GF-D8 (cell line): ENCODE data around the gene RTN4RL1.
A peak's percentile ranks its signal among the peaks of the same experiment; 100 is the strongest.

ENCODE experiments used
- DNase-seq: peaks from one replicate; lab custom pipeline; 2025; lab: John Stamatoyannopoulos, UW

Gene RTN4RL1

DNA sequence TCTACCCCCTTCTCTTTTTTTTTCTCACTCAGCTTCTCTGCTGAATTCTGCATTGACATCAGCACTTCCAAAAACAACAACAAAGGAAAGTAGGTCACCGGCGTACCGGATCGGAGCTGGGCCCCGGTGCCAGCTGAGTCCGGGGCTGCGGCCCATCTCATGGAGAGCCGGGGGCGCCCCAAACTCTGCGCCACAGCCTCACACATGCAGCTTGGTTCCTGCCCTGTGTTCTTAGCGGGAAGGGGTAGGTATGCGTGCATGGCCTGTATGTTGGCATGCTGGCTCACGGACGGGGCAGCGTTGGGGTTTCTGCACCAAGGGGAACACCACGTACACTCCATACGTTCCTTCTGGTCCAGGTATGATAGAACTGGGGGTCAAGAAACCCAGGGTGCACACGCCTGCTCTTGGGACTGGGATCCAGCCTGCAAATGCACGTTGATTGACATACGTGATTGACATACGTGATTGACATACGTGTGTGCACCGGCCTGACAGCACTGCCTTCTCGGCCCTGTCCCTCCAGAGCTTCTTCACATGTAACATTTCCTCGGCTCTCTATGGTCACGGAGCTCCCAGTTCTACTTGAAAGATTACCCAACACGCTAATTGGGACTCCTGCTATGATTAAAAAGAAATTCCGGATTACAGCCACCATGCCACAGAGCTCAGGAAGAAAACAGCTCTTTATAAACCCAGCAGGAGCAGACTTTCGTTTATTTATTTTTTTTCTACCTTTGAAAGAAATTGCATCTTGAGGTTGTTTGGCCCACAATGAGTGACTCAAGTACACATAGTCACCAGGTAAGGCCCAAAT lies 106.6 kb downstream of the RTN4RL1 start:
- DNase-seq = no peak

DNA sequence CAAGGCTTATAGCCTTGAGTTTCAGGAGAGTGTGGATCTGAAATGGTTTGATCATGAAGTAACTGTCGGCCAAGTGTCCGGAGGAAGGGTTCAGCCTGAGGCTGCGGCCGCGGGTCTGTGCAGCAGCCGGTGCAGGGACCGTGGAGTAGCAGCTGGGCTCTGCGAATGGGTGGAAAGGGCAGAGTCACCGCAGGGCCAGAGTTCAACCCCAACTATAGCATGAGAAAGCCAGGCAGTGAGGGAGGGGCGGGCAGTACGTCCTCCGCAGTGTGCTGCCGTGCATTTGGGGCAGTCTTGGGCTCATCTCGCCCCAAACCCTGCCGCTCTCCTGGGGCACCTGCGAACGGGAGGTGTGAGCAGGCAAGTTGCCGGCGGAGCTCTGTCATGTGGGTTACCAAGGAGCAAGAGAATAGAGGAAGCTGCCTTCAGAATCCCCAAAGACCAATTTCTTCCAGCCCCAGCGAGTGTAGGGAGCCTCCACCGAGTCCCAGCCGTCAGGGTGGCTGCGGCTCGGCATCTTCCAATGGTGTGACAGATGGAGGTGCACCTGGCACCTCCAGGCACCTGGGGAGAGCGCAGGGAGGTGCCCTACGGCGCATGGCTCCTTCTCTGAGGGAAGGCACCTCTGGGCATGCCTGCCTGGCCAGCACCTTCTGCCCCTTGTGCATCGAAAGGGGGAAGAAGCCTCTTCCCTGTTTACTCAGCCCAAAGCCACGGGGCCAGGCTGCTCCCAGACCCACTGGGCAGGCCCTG lies 108.0 kb downstream of the RTN4RL1 start:
- no peak for DNase-seq

DNA sequence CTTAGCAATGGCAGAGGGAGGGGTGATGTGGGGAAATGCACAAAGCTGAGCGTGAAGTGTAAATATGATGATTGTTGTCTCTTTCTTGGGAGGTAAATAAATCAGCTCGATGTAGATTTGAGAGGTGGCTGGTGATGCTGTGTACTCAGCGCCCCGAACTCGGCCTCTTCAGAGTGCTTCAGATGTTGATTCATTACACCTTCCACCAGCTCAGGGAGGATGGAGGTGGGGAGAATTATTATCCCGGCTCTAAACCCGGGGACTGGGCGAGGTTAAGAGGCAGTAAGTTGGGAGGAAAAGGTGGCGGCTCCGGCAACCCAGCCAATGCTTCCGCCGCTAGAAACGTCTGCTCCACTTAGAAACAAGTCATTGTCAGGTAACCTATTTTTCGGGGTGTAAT lies 108.8 kb downstream of the RTN4RL1 start:
- DNase-seq = no peak

DNA sequence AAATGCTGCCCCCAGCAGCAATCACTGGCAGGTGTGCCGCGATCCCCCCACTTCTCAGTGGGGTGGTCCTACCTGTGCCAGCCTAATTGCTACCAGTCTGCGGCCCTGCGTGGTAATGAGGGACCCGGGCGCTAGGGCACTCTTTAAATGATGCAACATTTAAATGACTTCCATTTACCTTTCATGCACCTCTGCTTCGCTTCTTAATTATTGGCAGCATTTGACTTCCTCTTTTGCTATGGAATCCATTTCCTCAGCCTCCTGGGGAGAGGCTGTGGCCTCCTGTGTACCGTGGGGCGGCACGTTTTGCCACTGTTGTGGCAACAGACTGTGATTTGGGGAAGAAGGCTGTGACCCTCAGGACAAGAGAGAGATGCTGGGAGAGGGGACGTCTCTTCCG lies 109.2 kb downstream of the RTN4RL1 start:
- no peak for DNase-seq

DNA sequence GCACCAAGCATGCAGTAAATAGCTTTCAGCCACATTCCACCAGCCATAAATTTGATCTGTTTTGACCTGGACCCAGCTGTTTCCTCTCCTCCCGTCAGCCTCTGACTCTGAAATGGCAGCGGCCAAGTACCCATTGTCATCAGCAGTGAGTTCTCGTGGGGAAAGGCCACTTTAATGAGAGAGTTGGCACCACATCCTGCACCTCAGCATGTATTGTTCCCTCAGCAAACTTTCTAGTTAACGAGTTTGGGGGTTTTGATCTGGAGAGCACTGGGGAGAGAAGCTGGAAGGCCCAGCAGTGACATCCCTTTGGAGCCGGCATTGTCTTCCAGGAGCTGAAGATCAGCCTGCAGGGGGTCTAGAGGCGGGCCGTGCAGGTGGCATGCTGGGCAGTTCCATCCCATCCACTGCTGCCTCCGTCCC lies 110.5 kb downstream of the RTN4RL1 start:
- no peak for DNase-seq

DNA sequence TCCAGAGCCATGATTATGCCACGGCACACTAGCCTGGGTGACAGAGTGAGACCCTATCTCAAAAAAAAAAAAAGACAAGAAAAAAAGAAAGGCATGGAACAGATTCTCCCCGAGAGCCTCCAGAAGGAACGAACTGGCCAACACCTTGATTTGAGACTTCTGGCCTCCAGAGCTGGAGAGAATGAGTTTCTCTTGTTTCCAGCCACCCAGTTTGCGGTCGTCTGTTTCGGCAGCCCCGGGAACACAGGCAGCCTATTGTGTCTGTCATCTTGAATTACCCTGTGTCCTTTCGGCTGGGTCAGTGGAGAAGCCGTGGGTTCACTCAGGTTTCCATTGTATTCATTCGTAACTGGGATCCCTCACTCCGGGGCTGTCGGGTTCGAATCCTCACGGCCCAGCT lies 111.4 kb downstream of the RTN4RL1 start:
- DNase-seq = no peak

DNA sequence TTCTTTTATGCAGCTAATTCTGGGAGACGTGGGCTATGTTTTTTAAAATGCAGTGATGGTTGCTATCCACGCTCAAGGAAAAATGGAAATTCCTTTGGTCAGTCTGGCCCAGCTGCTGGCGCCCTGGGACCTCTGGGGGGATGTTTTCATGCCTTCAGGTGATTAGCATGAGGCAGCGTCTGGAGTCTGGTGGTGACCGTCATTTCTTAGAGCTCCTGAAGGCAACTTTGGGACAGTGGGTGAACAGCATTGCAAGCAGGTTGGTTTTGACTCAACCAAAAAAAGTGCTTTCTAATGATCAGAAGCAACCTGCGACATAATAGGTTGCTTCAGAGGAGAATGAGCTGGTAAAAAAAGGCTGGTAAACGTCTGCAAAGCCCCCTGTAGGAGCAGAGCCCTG lies 113.0 kb downstream of the RTN4RL1 start:
- no peak for DNase-seq

DNA sequence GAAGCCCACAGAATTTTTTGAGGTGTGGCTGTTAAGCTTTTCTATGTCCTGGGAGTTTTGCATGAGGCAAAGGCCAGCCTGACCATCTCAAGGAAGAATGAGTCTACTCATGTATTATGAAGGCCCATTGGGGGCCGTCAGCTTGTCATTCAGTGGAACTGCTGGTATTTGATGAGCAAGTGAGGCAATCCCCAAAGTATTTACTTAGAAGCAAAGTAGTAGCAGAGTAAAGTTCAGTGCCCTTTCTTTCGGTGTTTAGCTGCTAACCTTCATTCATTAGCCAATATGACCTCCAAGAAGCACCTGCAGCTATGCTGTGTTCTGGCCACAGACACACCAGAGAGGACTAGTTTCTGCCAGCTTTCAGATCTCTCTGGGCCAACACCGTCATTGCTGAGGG lies 115.1 kb downstream of the RTN4RL1 start:
- no peak for DNase-seq

DNA sequence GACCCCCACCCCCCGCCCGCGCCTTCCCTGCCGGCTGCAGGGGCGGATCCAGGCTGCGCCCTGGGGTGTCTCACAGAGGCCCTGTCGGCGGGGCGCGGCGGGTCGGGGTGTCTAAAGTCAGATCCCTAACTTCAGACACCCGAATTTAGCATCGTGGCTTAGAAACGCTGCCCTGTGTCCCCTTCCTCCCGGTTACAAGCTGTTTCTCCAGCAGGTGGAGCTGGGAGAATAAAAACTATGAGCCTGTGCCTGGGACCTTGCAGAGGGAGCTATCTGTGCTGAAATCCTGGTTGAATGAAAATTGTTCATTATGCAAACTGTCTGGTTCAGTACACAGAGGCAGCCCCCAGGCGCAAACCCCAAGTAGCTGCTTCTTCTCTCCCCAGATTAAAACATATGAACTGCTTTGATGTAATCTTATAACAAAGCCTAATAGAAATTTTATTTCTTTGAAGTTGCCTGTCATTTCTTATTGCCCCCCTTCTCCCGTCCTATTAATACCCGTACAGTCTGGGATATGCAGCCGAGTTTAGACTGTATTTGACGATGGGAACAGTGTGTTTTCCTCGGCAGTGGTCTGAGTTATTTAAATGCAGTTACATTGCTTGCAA lies 116.3 kb downstream of the RTN4RL1 start:
- DNase-seq = peak; percentile 2

DNA sequence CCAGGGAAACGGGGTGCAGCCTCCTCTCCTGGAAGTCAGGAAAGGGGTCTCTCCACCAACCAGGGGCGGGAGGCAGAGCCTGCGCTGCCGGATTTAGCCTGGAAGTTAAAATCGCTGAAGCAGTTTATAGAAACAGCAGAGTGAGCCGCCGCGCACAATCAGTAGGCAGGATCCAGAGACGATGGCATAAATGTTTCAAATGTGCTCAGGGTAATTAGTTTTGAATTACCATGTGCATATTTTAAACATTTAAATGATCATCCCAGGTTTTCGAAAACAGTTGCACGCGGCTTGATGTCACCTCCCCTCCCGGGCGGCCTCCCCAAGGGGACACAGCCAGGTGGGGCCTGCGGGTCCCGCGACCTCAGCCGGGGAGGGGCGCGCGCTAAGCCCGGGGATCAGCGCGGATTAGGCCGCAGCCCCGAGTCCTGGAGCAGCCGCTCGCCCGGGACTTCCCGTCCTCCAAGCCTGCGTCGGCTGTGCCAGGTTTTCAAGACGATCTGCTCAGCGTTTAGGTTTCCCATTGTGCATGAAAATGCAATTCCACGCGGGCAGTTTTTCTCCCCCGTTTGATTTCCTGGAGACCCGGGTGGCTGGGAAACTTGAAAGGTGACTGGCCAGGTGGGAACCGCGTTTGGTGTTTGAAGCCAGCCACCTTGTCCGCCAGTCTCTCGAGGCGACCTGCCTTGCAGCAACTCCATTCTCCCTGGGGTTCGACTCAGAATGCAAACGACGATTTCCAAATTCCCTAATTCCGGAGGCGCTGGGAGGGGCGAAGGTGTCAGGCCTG lies 117.0 kb downstream of the RTN4RL1 start:
- DNase-seq = no peak

DNA sequence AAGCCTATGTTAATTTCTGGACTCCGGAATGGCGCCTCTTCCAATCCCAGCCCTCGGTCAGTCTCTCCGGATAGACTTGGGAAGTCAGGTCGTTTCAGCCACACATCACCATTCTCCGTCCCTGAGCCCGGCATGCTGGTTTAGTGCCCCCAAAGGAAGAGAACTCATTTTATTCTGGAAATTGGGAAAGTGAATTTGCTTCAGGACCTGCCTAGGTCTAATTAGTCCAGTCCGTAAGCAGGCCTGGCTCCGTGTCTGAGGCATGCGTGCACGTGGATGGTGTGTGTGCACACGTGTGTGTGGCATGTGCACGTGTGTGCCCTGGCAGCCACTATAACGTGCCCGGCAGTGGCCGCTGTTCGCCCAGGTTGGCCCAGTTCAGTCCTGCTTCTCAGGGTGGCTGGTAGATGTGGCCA lies 117.9 kb downstream of the RTN4RL1 start:
- no peak for DNase-seq

DNA sequence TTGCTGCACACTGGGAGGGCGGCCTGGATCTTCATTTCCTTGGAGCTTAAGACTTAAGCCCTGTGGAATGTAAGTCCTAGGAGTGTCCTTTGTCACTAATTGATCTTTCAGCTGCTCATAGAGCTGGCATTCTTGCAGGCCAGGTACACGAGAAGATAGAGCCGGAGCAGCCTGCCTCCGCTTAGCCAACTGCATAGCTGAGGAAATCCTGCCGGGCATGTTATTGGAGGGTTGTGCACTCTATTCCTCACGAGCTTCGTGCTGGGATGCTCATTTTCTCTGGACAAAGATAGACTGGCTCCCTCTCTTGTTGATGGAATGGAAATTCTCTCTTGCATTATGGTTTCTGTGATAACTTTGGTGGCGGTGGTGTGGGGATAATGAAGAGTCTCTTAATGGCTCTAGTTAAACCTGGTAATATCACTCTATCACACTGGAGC lies 118.5 kb downstream of the RTN4RL1 start:
- no peak for DNase-seq

DNA sequence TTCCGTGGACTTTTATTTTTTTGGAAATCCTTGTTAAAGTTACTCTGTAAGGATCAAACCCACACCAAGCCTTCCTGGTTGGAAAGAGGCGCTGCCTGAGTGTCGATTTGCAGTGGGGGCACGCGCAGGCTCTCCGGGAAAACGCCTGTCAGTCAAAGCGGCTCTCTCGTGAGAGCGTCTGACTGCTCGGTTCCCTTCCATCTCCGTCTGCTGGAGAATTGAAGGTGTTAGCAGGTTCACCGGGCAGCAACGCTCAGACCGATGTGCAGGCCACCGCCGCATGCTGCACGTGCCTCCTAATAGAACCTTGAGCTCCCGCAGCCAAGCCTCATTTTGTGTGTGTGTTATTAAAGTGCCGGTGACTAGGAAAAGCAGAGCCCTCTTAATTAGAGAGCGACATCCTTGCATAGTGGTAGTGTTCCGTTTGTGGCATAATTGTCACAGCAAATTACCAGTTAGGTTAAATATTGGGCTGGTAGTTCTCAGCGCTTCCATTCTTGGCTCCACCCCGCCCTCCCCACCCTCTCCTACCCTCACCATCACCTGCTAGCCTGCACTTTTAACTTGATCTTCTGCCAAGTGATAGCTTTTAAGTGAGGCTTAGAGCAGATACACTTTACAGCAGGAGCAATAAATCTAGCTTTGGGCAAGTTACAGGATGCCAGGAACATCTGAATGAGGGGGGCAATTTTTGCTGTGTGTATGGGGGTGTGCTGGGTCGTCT lies 119.8 kb downstream of the RTN4RL1 start:
- DNase-seq = no peak

DNA sequence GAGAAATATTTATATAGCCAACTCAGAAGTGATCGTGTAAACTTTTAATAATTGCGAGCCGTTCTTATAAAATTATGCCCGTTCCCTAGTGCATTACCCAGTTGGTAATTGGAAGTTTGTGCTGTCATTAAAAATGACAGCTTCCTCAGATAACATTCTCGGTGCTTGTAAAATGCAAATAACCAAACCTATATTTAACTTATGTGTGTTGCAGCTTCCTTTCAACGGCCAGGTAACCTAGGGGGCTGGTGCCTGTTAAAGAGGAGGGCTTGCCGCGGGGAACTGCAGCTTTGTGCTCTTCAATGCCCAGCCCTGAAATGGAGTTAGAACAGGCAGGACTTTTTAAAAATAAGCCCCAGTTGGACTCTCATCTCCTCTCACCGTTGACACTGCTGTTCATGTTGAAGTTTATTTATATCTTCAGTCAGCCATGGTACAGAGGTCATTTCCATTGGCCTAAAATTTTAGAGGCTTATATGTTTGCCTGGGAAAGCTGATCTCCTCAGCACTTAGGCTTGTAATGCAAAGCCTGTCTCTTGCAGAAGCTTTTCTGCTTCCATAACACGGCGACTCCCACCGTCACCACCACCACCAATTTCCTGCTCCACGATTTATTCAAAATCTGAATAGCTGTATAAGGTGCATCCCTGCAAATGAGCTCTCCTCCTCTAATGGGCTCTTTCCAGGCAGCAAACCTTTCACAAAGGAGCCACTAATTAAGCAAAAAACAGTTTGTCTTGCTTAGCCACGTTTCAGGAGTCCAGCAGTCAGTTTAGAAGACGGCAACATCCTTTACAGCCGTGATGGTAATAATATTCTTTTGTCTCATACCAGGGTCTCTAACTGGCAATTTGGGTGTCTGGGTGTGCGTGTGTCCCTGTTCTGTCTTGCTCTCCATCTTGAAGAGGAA lies 120.6 kb downstream of the RTN4RL1 start:
- DNase-seq = no peak

DNA sequence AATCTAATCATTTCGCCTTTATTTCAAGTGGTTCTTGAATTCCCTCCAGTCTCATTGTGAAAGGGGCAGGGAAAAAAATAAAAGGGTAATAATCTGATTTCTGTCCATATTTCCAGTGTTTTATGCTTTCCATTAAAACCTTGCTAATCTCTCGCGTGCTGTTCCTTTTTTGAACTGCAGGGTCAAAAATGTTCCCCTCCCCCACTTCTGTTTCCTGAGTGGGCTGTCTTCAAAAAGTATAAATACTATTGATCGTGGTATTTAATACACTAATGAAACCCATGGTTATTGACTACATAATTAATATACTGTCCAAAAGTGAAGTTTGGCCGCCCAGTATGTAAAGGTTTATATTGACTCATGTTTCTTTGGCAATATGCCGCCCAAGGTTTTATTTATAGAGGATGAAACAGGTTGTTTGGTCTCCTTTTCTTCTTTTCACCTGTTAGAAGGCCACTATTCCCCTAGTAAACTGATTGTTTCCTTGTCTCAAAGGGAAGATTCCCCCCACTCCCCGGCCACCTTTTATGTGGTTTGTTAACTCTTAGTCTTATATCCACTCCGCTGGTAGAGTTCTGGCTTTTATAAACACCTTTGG lies 125.6 kb downstream of the RTN4RL1 start:
- DNase-seq = no peak

DNA sequence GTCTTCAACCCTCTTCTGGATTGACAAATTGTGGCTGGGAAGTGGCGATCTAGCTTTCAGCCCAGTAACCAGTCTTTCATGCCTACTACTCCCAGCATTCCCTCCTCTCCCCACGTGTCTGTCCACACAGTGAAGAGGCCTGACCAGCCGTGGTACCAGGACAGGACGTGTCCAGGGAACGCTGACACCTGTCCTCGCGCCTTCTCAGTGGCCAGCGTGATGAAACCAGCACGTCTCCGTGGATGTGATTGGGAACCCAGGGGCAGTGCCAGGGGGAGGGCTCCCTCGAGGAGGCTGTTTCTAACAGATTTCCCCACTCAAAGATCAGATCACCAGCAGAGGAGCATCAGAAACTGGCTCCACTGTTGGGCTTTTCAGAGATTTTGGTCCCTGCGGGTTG lies 126.3 kb downstream of the RTN4RL1 start:
- no peak for DNase-seq

DNA sequence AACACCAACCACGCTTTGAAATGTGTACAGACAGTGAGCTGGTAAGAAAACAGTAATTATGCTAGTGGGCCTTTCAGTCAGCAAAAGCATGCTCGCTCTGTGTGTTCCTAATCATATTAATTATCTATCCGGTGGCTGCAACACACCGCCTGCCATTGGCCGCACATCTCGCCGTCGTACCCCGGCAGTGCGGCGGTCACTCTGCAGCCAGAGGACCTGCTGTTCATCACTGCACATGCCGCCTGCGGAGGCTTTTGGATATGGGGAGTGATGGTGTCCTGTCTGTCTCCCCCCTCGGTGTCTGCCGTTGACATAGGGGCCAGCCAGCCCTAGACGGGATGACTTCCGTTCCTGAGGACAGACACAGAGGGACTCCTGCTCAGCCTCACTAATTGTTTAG lies 126.8 kb downstream of the RTN4RL1 start:
- DNase-seq = no peak

DNA sequence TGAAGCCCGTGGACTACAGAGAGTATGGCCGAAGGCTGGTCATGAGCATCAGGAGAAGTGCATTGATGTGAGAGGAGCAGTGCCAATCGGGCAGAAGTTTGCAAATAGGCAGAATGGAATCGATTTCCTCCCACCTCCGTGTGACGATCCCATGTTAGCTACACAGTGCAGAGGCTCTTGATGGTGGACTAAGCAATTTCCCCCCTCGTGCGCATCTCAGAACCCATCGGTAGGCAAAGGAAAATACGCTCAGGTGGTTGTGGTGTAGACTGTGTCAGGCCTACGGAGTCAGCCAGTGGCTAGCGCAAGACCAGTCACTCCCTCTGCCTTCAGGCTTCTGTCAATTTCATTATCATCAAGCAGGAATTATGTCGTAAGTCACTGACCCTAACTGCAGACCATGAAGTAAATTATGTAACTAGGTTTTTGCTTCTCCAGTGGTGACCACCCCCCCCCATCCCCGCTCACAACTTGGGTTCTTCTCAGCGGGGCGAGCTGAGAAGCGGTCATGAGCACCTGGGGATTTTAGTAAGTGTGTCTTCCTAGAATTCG lies 128.0 kb downstream of the RTN4RL1 start:
- no peak for DNase-seq

DNA sequence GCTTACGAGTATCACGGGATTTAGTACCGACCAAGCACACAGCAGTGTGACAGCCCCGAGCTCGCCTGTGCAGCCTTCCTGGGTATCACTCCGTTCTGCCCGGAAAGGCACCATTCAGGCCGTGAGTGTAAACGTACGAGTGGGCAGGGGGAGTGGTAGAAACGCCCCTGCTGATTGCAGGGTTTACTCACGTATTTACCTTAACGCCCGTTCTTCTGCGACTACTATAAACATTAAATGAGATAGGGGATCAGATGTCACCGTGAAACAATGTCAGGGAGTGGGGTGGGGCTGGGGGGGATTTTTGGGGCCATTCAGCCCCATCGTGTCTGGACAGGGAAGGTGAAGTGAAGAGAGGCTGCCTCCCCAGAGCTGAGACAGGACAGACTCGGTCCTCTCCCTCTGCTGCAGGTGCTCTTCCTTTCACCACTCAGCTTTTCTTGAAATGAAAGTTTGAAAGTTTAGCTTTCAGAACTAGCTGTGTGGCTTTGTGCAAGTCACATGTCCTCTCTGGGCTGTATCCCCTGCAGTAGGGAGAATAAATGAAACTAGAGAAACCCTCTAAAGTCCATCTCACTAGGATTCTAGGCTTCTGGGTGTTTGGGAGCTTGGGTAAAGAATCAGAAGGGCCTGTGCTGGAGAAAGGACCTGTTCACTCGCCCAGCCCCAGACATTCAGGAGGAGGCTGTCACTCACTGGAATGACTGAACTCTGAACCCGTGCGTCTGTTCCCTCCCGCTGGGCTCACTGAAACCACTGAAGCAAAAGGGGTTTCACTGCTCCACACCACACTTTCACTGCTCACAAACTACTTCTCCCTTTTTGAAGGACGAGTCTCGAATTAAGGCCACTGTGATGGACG lies 128.7 kb downstream of the RTN4RL1 start:
- DNase-seq = no peak
